NCI-H774 (cell line): ENCODE data around the gene MCUB.
"Not testable (repeated sequence)": the region's sequence is repeated elsewhere in the genome, so short reads cannot be mapped to it uniquely, and the experiment has no call there.

Experiments used
- DNase-seq: peaks from one replicate; lab custom pipeline; 2025; lab: John Stamatoyannopoulos, UW

The MCUB gene

GRCh38 chr4:109579997-109580396 is 20.0 kb downstream of the MCUB start:
- not testable (repeated sequence) for DNase-seq

GRCh38 chr4:109588176-109588575 is 28.1 kb downstream of the MCUB start:
- DNase-seq, result no peak

GRCh38 chr4:109589119-109589518 is 29.1 kb downstream of the MCUB start:
- no peak for DNase-seq

GRCh38 chr4:109589605-109590004 is 29.6 kb downstream of the MCUB start:
- DNase-seq, result no peak

GRCh38 chr4:109590905-109591304 is 30.9 kb downstream of the MCUB start:
- DNase-seq, result no peak

- no peak for DNase-seq
Measured at GRCh38 chr4:109592367-109592766, 32.3 kb downstream of the MCUB start.

- DNase-seq, result not testable (repeated sequence)
Measured at GRCh38 chr4:109595123-109595522, 35.1 kb downstream of the MCUB start.

- not testable (repeated sequence) for DNase-seq
Measured at GRCh38 chr4:109596420-109597085, 36.5 kb downstream of the MCUB start.

GRCh38 chr4:109599046-109599652 is 39.1 kb downstream of the MCUB start:
- no peak for DNase-seq

GRCh38 chr4:109600431-109600830 is 40.4 kb downstream of the MCUB start:
- no peak for DNase-seq

GRCh38 chr4:109601336-109601735 is 41.3 kb downstream of the MCUB start:
- DNase-seq, result no peak

GRCh38 chr4:109607976-109608375 is 47.9 kb downstream of the MCUB start:
- DNase-seq, result no peak

GRCh38 chr4:109608879-109609278 is 48.8 kb downstream of the MCUB start:
- DNase-seq, result no peak

- DNase-seq, result no peak
Measured at GRCh38 chr4:109609431-109609830, 49.4 kb downstream of the MCUB start.

GRCh38 chr4:109610489-109610888 is 50.4 kb downstream of the MCUB start:
- no peak for DNase-seq

- DNase-seq, result no peak
Measured at GRCh38 chr4:109611045-109611646, 51.1 kb downstream of the MCUB start.

- no peak for DNase-seq
Measured at GRCh38 chr4:109614015-109614414, 54.0 kb downstream of the MCUB start.

GRCh38 chr4:109614466-109614865 is 54.4 kb downstream of the MCUB start:
- DNase-seq, result no peak

- DNase-seq, result no peak
Measured at GRCh38 chr4:109615742-109616141, 55.7 kb downstream of the MCUB start.

GRCh38 chr4:109616243-109616642 is 56.2 kb downstream of the MCUB start:
- DNase-seq, result no peak

- no peak for DNase-seq
Measured at GRCh38 chr4:109622626-109623025, 62.6 kb downstream of the MCUB start.

GRCh38 chr4:109624536-109624935 is 64.5 kb downstream of the MCUB start:
- no peak for DNase-seq

- no peak for DNase-seq
Measured at GRCh38 chr4:109627361-109627760, 67.3 kb downstream of the MCUB start.

- no peak for DNase-seq
Measured at GRCh38 chr4:109629775-109630174, 69.7 kb downstream of the MCUB start.
